Endodermal cell (in vitro differentiated cells): ENCODE results near the gene MAB21L4. TPM values are rescaled to one million over a fixed set of nuclear protein-coding genes. Genes with fewer than 3 reads are reported as not detected.
A peak's percentile ranks its signal among the peaks of the same experiment; 100 is the strongest.

Experiments used
- DNase-seq: peaks from one replicate; pipeline ENCODE4 v3.0.0-alpha.2; 2017
- H3K27ac ChIP-seq: 2 replicates; pipeline ENCODE4 v1.5.1; 2013; ENCODE audit warnings: mild to moderate bottlenecking, low read depth, low read length, moderate library complexity
- H3K27me3 ChIP-seq: 2 replicates; pipeline ENCODE4 v1.6.1; 2013; ENCODE audit warnings: mild to moderate bottlenecking, low read length, moderate library complexity; ENCODE audit not compliant: insufficient read depth, control insufficient read depth, poor library complexity, severe bottlenecking
- H3K36me3 ChIP-seq: 2 replicates; pipeline ENCODE4 v1.7.0; 2013; ENCODE audit warnings: mild to moderate bottlenecking, low read length, moderate library complexity; ENCODE audit not compliant: control insufficient read depth, insufficient read depth
- H3K4me1 ChIP-seq: one replicate; pipeline ENCODE4 v1.7.0; 2013; ENCODE audit warnings: low read length; ENCODE audit not compliant: control insufficient read depth, insufficient read depth
- H3K4me3 ChIP-seq: 2 replicates; pipeline ENCODE4 v1.5.1; 2013; ENCODE audit warnings: mild to moderate bottlenecking, low read length, moderate library complexity
- H3K9ac ChIP-seq: 2 replicates; pipeline ENCODE4 v1.6.1; 2013; ENCODE audit warnings: mild to moderate bottlenecking, low read length, moderate library complexity; ENCODE audit not compliant: poor library complexity, severe bottlenecking; ENCODE audit errors: extremely low read depth
- H3K9me3 ChIP-seq: 2 replicates; pipeline ENCODE4 v1.6.1; 2013; ENCODE audit warnings: mild to moderate bottlenecking, low read length, moderate library complexity; ENCODE audit not compliant: control insufficient read depth
- H3K27ac Mint-ChIP-seq: 2 replicates; pipeline ENCODE4 v1.8.0; 2020; ENCODE audit warnings: mixed read lengths
- H3K27me3 Mint-ChIP-seq: 2 replicates; pipeline ENCODE4 v1.8.0; 2021; ENCODE audit warnings: mild to moderate bottlenecking, mixed read lengths; ENCODE audit not compliant: insufficient read depth
- H3K36me3 Mint-ChIP-seq: 2 replicates; pipeline ENCODE4 v1.8.0; 2020; ENCODE audit warnings: low read depth, mixed read lengths
- H3K4me1 Mint-ChIP-seq: 2 replicates; pipeline ENCODE4 v1.8.0; 2020; ENCODE audit warnings: mixed read lengths
- H3K4me3 Mint-ChIP-seq: 2 replicates; pipeline ENCODE4 v1.8.0; 2020; ENCODE audit warnings: mild to moderate bottlenecking, moderate library complexity, mixed read lengths
- H3K9me3 Mint-ChIP-seq: 2 replicates; pipeline ENCODE4 v1.8.0; 2020; ENCODE audit warnings: mild to moderate bottlenecking, mixed read lengths
- WGBS, 2 experiments: methylation state at CpG; one replicate each; pipeline versions ENCODE4 v1.1.5 to v1.1.7; 2013; ENCODE audit warnings: missing lambda C conversion rate in 2 of 2, mixed read lengths in 1 of 2; ENCODE audit not compliant: insufficient coverage in 1 of 2, insufficient read length in 1 of 2; 5-methylcytosine and 5-hydroxymethylcytosine counted together
- total RNA-seq, 2 donors: library from RNA; stranded (reverse); fragmentation: NEBNext Ultra II Directional in 1 of 2; extraction: Animal tissue kit (Norgen Biotek cat#: 25700) in 1 of 2; gene quantifications; 2 replicates in 1 of 2; 3 replicates in 1 of 2; pipeline ENCODE4 v1.2.1, GENCODE V29; 2021
- TF ChIP-seq, protein P1 (sequence below): fragments of 200-600 bp; sonication (generic); conservative IDR thresholded peaks from 2 replicates; pipeline ENCODE4 v1.5.0; 2021; ENCODE audit warnings: antibody characterized with exemption, mild to moderate bottlenecking

MAB21L4 gene
- total RNA-seq, 2 donors from 2014 or later = 0.31 TPM; not detected in 1

DNA sequence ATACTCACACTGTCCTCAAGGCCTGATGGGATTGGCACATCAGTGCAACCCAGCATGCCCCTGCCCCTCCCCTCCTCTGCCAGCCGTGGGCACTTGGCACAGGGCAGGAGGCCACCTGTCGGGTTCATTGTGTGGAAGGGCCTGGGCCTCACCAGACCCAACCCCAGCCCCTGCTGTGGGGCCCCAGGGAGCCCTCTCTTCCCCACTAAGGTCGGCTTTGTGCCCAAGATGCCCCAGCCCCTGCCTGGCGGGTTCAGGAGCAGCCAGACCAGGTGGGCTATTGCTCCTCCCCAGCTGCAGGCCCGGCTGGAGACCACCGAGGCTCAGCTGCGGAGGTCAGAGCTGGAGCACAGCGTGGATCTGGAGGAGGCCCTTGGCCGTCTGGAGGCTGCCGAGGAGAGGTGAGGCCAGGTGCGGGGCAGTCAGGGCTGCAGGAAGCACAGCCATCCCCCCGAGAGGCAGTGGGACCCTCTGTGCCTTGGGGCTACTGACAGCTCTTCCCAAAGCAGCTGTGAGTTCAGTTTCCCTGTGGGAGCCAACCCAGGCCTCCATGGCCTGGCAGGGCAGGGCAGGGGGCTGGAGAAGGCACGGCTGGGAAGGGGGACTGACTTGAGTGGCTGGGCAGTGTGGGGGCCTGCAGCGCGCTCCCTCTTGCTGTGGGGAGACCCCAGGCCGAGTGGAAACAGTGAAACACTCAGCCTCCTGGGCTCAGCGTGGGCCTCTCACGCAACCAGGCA is 26.5 kb upstream of the MAB21L4 start:
- Mint-ChIP-seq H3K4me3 (no peak overlapping the region), H3K36me3 (no peaks in the 10 kb centered on the region), H3K27me3 (no peaks in the 10 kb centered on the region), H3K4me1 (no peaks in the 10 kb centered on the region), H3K27ac (no peak overlapping the region), H3K9me3 (no peaks in the 10 kb centered on the region)
- 88 to 90% methylated on average over 6 to 18 of the region's 18 CpGs for WGBS, 2 experiments
- Histone ChIP-seq H3K9me3 (no peaks in the 10 kb centered on the region), H3K27me3 (no peaks in the 10 kb centered on the region), H3K4me3 (no peak overlapping the region), H3K4me1 (no peaks in the 10 kb centered on the region), H3K36me3 (no peaks in the 10 kb centered on the region), H3K27ac (no peak overlapping the region), H3K9ac (no peak overlapping the region)
- DNase-seq = peak; percentile 45
- TF ChIP-seq, protein P1, sequence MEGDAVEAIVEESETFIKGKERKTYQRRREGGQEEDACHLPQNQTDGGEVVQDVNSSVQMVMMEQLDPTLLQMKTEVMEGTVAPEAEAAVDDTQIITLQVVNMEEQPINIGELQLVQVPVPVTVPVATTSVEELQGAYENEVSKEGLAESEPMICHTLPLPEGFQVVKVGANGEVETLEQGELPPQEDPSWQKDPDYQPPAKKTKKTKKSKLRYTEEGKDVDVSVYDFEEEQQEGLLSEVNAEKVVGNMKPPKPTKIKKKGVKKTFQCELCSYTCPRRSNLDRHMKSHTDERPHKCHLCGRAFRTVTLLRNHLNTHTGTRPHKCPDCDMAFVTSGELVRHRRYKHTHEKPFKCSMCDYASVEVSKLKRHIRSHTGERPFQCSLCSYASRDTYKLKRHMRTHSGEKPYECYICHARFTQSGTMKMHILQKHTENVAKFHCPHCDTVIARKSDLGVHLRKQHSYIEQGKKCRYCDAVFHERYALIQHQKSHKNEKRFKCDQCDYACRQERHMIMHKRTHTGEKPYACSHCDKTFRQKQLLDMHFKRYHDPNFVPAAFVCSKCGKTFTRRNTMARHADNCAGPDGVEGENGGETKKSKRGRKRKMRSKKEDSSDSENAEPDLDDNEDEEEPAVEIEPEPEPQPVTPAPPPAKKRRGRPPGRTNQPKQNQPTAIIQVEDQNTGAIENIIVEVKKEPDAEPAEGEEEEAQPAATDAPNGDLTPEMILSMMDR = no peak

DNA sequence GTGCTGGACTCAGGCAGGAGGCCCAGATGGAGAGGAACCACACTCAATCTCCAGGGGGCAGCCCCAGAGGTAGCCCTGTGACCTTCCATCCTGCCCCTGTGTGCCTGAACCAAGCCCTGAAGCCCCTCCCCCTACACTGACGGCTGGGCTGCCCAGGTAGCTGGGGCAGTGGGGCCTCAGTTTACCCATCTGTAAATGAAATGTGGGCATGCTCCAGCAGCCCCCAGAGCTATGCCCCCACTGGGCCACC is 26.0 kb upstream of the MAB21L4 start:
- no peaks in the 10 kb centered on the region for H3K27me3 ChIP-seq
- no peak overlapping the region for H3K9ac ChIP-seq
- peaks cover 1% of the 10 kb centered on the region for H3K27me3 Mint-ChIP-seq
- no peaks in the 10 kb centered on the region for H3K36me3 Mint-ChIP-seq
- no peaks in the 10 kb centered on the region for H3K9me3 Mint-ChIP-seq
- no peak overlapping the region for H3K27ac Mint-ChIP-seq
- H3K4me3 Mint-ChIP-seq = no peak overlapping the region
- DNase-seq = no peak
- TF ChIP-seq, protein P1 = no peak
- no peaks in the 10 kb centered on the region for H3K36me3 ChIP-seq
- no peak overlapping the region for H3K4me3 ChIP-seq
- H3K27ac ChIP-seq = no peak overlapping the region
- no peaks in the 10 kb centered on the region for H3K4me1 Mint-ChIP-seq
- H3K9me3 ChIP-seq = no peaks in the 10 kb centered on the region
- 100% methylated on average over 1 of the region's 1 CpG; no CpG with 5 or more reads in 1 of the 2 experiments for WGBS, 2 experiments
- no peaks in the 10 kb centered on the region for H3K4me1 ChIP-seq

DNA sequence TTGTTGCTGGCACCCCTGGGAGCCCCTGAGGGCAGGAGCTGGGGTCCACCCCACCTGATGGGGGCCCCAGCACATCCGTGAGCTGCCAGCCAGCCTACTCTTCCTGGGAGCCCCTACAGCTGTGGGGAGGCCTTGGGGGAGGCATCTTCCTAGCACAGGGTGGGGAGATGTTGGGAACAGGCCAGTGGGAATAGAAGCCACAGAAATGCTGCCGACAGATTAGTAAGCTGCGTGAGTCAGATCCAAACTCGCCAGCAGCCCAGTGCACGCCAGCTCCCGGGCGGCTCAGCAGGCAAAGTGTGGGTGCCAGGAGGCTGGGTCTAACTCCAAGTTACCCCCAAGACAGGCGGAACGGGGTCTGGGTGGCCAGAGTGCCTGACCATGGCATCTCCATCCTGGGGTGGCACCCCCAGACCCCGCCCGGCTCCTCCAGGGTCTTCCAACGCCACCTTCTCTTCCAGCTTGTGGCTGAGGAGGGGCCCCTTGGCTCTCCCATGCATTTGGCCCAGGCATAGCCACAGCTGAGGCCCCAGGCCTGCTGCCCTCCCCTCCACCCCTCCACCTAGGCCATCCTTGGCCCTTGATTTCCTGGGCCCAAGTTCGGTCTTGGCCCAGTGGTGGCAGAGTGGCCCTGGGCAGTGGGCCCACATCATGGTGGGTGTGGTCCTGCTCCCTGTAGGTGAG is 25.5 kb upstream of the MAB21L4 start:
- Mint-ChIP-seq H3K27ac (no peak overlapping the region), H3K9me3 (no peaks in the 10 kb centered on the region), H3K36me3 (no peaks in the 10 kb centered on the region), H3K4me1 (no peaks in the 10 kb centered on the region), H3K27me3 (peaks cover 1% of the 10 kb centered on the region), H3K4me3 (no peak overlapping the region)
- Histone ChIP-seq H3K36me3 (no peaks in the 10 kb centered on the region), H3K27ac (no peak overlapping the region), H3K9ac (no peak overlapping the region), H3K4me3 (no peak overlapping the region), H3K9me3 (no peaks in the 10 kb centered on the region), H3K4me1 (no peaks in the 10 kb centered on the region), H3K27me3 (no peaks in the 10 kb centered on the region)
- TF ChIP-seq, protein P1 = no peak
- WGBS, 2 experiments = 92 to 94% methylated on average over 13 of the region's 13 CpGs
- peak; percentile 31 for DNase-seq
